Right renal pelvis (tissue), 4 donors: Measurements from ENCODE around the gene SMG6. TPM values are rescaled to one million over a fixed set of nuclear protein-coding genes. Genes with fewer than 3 reads are reported as not detected.
"Not testable (repeated sequence)": the region's sequence is repeated elsewhere in the genome, so short reads cannot be mapped to it uniquely, and the experiment has no call there.

ENCODE experiments used
- DNase-seq, 4 donors: peaks; one replicate each; pipeline ENCODE4 v3.0.0-alpha.2; 2013; ENCODE audit warnings: low read depth in 4 of 4, low spot score in 3 of 4, missing footprints in 1 of 4
- polyA plus RNA-seq, 4 donors: library from polyadenylated mRNA; unstranded; fragments of 120-200 nt; gene quantifications; one replicate each; pipeline ENCODE4 v1.2.1, GENCODE V29; 2013; ENCODE audit not compliant: insufficient read length in 4 of 4

SMG6 gene
- polyA plus RNA-seq, 4 donors = 31.8 to 35.8 (median 33.1) TPM

DNA sequence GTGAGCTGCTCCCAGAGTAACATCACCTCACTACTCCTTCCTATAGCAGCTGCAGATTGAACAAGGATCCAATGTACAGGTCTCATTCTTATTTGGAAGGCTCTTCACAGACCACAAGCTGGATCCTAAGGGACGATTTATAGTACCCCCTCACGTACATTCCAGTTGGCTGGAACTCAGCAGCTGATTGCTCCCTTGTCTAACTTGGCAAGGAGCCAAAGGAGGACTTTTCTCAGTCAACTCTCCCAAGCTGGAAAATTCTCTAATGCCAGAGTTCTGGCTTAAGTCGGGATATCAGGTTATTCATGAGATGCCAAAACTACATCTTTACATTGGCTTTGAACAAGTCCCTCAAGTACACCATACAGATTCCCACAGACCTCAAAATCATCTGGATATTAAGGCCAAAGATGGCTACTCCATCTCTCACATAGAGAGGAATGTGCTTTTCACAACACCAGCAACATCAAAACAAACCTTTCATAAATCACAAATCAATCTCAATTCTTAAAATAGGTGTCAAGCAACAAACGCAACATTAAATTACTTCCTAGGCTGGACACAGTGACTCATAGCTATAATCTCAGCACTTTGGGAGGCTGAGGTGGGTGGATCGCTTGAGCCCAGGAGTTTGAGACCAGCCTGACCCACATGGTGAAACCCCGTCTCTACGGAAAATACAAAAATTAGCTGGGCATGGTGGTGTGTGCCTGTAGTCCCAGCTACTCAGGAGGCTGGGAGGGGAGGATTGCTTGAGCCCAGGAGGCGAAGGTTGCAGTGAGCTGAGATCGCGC lies 39.3 kb downstream of the SMG6 start:
- DNase-seq = no peak

DNA sequence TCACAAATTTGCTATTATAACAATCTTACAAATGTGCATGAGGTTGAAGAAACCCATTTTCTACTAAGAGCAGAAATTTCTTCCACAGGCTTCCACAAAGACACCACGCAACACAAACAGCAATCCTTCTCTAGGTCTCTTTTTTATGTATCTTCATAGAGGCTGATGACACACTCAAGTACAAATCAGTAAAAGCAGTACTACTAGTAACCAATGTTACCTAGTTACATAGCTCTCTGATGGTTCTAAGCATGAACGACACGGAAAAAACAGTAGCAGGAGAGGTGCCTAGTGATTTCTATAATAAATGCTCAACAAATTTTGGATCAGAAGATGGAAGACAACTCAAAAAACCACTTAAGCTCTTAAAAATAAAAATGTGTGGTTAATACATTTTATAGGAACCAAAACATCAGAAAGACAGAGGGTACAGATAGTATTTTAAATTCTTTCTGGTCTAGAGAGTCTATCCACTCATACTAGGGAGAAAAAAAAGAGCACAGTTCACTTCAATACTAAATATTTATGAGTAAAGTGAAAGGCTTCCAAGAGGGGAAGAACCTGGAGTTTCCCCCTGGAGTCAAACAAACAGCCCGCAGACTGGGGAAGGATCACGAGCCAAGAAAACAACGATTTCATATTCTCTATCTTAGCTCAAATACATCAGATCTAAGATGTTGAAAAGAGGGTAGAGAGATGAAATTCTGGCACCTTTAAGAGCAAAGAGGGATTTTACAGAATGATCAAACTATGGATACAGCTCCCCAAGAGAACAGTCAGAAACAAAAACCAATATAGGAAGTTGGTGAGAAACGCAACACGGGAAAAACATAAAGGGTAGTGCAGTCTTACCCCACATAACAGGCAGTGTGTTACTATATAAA lies 40.2 kb downstream of the SMG6 start:
- no peak for DNase-seq

DNA sequence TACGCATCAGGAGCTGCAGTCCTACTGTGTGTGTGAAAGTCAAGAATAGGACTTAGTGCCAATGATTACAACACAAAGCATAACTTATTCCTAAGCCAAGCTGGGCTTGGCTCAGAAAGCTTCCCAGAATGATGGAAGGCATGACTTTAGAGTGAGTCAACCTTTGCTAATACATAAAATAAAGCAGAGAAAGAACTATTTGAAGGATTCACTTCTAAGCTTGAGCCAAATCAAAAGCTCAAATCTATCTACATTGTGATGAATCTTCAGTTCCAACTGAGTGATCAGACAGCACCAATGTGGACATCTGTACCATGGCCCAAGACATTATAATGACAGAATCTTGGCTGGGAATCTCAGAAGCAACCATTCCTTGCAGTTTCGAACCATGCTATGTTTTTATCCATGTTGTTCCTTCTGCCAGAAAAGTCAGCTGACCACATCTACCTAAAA lies 41.4 kb downstream of the SMG6 start:
- no peak for DNase-seq

DNA sequence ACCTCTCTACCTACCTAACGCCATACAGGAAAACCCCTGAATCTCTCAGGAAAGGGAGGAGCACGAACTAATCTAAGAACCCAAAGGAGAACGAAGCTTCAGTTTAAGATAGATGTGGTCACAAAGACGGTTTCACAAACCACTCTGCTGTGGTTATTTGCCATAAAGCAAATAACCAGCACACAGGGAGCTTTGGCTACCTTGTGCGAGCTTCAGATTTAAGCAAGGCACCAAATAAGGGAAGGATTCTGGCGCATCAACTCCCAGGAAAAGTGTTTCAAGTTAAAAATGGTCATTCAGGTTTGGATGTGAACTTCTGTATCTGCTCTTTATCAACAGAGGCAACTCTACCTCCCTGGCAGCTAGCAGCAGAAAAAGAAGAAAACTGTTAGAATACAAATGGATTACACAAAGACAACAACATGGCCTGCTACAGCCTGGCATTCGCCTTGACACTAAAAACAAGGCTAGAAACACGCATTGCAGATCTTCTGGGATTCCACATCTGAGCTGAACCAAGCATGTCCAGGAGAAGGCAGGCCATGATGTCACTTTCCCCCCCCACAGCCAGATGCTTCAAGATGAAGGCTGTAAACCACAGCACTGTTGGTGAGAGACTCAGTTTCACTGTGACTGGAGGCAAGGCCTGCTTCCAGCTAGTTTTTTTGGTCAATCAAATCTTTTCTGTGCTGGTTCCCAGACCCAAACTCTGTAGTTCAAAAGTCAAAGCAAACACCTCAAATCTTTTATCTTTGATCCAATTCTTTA lies 43.6 kb downstream of the SMG6 start:
- no peak for DNase-seq

DNA sequence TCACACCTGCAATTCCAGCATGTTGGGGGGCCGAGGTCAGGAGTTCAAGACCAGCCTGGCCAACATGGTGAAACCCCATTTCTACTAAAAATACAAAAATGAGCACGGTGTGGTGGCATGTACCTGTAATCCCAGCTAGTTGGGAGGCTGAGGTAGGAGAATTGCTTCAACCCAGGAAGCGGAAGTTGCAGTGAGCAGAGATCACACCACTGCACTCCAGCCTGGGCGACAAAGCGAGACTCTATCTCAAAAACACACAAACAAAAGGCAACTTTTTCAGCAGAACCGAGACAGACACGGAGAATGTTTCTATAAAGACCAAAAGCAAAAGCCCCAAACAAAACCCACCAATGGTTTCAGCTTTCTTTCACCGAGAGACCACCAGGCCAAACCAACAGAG lies 44.8 kb downstream of the SMG6 start:
- not testable (repeated sequence) for DNase-seq

DNA sequence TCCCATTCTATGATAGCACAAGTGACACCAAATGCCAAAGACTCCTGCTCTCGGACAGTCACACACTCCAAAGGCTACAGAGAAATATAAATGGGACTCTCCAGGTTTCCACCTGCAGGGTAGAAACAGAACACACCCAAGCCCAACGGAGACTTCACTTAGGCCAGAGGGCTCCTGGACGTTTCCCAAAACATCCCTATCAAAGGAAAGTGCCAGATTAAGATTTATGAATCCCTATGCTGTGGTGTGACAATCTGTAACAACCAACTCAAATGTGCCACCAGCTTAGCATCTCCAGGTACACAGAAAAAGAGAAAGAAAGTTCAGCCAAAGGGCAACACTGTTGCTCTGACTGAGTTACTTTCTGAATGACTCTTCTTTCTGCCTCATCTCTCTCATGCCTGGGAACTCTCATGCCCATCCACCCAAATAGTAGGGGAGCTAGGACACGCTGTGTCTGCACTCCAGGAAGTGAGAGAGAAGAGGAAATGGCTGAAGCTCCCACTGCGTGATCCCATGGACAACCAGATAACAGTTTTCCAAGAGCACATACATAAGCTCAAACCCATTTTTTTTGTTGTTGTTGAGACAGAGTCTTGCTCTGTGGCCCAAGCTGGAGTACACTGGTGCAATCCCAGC lies 49.7 kb downstream of the SMG6 start:
- DNase-seq = no peak

GRCh38 chr17:2253362-2253761 lies 50.2 kb downstream of the SMG6 start:
- no peak for DNase-seq

DNA sequence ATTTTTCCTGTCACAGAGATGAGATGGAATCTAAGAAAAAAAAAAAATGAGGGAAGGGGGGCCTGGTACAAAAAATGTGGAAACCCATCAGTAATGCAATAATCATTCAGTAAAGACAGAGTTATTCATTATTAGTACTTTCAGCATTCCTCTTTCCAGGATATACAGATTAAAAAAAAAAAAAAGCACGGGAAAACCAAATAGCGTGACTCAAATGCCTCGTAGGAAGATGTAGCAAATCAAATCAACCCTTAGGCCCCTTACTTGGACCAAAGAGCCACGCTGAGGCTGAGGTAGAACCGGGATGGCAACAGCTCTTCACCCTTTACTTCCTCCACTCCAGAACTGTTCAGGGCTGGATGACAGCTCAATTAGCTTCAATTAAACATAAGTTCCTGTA lies 52.5 kb downstream of the SMG6 start:
- DNase-seq = no peak

GRCh38 chr17:2250140-2251095 lies 53.2 kb downstream of the SMG6 start:
- DNase-seq = no peak

- DNase-seq = no peak
Observed at GRCh38 chr17:2247005-2247404, 56.6 kb downstream of the SMG6 start.

DNA sequence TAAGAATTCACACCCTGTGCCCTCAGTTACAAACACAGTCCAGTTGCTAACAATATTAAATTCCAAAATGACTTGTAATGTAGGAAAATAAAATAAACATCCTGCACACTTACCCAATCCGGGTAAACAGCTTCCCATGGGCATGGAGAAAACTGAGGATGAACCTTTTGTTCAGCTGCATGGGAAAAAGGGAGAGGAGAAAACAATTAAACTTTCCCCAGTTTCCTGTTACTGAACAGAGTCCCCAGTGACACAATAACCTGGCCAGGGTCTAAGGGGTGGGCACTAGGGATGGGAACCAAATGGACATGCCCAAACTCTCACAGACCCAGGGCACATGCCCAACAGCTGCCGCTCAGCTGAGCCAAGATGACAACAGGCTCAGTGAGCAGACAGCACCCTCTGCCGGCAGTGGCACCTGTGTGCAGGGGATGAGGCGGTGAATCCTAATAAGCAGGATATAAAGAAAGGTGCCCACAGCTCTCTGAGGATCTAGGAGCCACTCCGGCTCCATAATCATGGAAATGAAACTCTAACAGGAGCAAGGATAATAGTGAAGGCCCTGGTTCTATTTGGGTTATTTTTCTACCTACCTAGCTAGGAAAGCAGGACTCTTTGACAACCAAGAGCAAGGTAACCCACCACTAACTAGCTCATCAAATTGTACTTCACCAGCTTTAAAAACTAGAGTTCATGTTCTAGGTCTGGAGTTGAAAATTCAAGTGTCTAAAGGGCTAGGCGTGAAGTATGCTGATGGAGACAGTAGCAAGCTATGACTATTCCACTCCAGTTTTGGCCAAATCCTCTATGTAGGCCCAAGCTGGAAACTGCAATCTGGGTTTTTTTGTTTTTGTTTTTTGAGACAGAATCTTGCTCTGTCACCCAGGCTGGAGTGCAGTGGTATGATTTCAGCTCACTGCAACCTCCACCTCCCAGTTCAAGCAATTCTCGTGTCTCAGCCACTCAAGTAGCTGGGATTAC lies 58.8 kb downstream of the SMG6 start:
- peak in 3 of 4 donors; percentile 59 to 62 (median 60) for DNase-seq

GRCh38 chr17:2243953-2244352 lies 59.6 kb downstream of the SMG6 start:
- DNase-seq = no peak

- no peak for DNase-seq
Observed at GRCh38 chr17:2241823-2242222, 61.8 kb downstream of the SMG6 start.

GRCh38 chr17:2240541-2240940 lies 63.0 kb downstream of the SMG6 start:
- DNase-seq = no peak

- DNase-seq = no peak
Observed at GRCh38 chr17:2239882-2240430, 63.6 kb downstream of the SMG6 start.

DNA sequence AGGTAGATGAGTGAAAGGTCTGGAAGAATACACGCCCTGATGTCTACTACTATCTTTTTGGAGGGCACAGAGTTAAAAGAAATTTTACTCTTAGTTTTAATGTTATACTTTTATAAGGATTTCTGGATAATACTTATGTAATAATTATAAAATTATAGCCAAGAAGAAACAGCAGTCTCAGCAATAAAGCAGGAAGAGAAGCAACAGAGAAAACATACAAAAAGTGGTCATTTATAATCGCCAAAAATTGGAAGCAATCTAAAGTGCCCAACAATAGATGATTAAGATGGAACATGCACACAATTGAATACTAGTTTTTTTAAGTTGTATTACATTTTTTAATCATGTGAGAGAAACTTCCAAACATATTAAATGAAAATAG lies 64.4 kb downstream of the SMG6 start:
- no peak for DNase-seq

- DNase-seq = no peak
Observed at GRCh38 chr17:2238432-2239169, 65.0 kb downstream of the SMG6 start.
